Hippocampal formation (tissue), 2 donors: ENCODE results near the gene GEMIN8.
A peak's percentile ranks its signal among the peaks of the same experiment; 100 is the strongest.

Experiments used
- DNase-seq, 2 donors: peaks; one replicate each; lab custom pipeline; 2025; lab: John Stamatoyannopoulos, UW

The GEMIN8 gene

DNA sequence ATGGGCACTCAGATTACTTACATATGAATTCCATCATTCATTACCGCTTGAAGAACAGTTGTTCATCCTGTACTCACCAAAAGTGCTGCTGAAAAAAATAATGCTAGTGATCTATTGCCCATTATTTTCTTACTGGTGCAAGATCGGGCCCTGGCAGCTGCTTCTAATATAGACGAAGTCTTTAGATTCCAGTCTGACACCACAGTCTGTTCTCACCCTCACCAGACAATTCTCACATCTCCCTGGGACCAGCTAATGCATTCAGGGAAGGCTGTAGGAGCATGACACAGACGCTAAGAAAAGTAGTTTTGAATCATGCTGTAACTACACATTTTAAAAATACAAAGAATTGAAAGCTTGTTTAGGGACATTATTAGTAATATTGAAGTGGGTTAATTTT, 13.8 kb downstream of the GEMIN8 start:
- no peak for DNase-seq

DNA sequence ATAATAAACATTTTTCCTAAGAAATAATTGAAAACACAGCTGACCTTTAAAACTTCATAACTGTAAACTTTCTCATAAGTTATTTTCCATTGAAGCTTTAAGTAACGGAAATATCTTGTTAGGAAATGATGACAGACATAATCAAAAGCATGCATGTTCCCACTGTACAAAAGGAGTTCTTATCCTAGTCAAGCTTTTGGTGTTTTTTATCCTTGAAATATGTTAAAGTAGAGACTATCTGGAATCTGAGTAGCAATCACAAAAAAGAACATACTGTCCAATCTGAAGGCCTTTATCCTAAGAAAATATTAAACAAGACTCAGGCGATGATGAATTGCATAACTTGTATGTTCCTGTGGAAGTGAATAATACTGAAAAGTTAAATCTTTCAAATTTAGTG, 14.4 kb downstream of the GEMIN8 start:
- DNase-seq, result no peak

DNA sequence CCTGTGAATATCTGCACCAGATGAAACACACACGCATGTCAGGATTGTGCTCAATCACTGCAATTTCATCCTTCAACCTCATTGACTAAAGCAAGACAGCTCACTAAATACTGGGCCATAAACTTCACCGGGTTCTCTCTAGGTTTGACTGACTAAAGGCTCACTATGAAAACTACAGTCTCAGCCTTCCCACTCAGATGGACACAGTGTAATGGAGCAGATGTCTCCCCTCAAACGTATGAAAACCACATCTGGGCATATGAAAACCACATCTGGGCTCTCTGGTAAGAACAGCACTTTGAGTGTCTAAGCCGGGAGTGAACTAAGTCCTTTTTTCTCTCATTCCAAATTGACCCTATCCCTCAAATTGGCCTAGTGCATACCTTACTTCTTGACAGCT, 15.2 kb downstream of the GEMIN8 start:
- DNase-seq, result no peak

DNA sequence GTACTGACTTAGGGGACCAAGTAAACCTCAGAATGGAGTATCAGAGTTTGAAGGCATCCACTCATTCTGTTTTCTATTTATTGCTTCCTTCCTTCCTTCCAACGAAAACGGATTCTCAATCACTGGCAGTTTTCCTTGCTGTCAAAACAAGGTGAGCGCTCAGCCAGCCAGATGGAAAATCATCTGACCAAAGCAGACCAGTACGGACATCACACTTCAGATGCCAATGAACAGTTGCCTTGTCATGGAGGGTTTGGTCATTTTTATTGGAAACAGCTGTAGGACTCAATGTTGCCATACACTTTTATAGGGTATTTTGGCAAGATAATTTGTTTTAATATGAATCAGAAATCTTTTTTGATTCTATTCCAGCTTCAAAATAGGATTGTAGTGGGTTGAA, 16.6 kb downstream of the GEMIN8 start:
- no peak for DNase-seq

DNA sequence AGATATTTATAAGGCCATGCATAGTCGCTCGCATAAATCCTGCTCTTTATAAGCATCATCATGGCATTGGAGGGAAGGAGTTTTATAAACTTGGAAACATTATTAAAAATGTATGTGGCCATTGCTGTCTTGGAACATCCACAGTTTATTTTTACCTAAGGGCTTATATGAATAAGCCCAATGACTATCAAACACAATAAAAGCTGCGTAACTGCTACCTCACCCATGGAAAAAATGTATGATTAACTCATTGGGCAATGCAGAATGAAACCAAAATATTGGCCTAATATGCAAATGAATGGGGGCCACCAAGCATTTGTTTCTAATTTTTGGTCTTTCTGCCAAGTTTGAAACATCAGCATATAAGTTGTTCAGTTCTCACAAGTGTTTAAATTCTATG, 19.1 kb downstream of the GEMIN8 start:
- no peak for DNase-seq

DNA sequence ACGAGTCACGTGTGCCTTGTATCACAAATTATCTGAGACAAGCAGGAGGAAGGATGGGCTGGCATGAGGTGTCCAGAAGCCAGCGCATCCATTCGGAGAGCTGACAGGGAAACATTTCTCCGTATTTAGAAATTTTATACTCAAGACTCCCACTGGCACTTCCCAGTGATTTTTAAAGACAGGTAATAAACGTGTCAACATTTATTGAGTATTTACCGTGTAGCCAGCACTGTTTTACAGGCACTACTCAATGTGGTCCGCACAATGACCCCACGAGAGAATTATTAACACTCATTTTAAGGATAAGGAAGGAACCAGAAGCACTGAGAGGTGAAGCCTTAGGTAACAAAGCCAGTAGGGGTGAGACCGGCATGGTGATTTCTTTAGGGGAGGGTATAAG, 23.2 kb downstream of the GEMIN8 start:
- no peak for DNase-seq

DNA sequence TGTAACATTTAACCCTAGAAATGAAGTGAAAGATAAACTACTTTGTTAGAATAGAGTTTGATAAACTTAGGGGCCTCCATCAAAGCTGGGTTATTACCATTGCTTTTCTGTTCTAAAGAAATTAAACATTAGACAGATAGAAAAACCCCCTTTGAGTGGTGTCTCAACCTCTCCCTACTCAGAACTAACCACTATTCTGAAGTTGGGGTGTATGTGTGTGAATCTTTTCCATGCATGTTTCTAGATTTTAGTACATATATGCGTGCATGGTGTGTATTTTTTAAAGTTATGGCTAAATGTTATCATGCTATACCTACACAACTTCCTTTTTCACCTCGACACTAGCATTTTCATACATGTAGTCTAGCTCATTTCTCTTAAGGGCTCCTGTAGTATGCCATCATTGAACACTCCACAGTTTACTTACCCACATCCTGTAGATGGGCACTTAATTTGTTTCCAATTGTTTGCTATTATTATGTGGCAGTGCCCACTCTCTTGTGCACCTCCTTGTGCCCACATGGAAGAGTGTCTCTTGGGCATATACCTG, 25.7 kb downstream of the GEMIN8 start:
- DNase-seq, result no peak

DNA sequence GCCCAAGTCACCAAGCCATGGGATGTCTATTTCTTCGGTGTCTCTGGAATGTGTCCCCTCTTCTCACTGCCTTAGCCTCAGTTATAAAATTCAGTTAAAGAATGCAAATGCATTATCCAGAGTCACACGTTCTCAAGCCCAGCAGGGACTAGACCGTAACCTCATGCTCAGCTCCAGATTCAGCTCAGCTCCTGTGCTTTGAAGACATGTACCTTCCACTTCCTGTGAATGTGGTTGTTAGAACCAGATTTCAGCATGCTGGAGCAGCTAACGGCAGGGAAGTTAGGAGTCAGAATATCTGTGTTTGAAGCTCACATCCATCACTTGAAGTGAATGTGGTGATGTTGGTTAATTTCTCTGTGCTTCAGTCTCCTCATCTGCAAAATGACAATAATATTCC, 26.7 kb downstream of the GEMIN8 start:
- no peak for DNase-seq

DNA sequence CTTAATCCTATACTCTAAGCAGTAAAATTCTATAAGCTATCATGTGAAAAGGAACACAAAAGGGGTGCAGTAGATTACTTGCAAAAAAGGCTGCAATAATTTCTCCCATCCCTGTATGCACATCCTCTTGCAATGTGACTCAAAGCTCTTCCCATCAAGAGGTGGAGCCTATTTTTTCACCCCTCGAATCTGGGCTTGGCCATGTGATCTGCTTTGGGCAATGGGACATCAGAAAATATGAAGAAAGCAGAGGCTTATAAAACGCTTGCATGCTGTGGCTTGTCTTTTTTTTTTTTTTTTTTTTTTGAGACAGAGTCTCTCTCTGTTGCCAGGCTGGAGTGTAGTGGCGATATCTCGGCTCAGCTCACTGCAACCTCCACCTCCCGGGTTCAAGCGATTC, 33.0 kb downstream of the GEMIN8 start:
- peak in 1 of 2 donors; percentile 46 for DNase-seq

DNA sequence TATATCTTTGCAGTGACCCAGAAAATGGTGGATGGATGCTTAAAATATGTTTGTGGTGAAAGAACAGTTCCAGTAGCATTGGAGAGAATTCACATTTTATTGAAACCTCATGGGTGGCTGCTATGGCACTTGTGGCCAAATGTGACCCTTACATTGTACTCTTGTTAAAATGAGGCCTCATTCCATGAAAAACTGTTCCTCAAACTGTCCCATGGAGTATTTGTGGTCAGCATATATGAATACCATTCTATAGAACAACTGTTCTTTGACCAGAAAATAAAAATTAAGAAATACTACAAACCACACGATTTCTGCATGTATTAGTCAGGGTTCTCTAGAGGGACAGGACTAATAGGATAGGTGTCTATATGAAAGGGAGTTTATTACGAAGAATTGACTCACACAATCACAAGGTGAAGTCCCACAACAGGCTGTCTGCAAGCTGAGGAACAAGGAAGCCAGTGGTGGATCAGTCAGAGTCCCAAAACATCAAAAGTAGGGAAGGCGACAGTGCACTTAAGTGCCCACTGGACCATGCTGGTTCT, 35.1 kb downstream of the GEMIN8 start:
- DNase-seq, result no peak

DNA sequence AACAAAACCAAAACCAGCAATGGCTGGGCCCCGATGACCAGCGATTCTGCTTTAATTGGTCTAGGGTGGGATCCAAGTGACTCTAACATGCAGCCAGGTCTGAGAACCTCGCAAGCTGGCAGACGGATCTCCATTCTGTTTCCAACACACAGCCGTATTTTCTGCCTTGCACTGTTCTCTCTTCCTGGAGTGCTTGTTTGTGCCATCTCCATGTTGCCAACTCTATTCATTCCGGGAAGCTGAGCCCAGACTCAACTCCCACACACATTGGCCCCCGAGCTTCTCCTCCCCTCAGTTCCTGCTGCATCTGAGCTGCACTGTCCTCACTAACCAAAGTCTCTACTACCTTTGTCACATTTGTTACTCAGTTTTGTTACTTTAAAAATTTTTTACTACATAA, 35.6 kb downstream of the GEMIN8 start:
- peak; percentile 63 to 79 for DNase-seq

DNA sequence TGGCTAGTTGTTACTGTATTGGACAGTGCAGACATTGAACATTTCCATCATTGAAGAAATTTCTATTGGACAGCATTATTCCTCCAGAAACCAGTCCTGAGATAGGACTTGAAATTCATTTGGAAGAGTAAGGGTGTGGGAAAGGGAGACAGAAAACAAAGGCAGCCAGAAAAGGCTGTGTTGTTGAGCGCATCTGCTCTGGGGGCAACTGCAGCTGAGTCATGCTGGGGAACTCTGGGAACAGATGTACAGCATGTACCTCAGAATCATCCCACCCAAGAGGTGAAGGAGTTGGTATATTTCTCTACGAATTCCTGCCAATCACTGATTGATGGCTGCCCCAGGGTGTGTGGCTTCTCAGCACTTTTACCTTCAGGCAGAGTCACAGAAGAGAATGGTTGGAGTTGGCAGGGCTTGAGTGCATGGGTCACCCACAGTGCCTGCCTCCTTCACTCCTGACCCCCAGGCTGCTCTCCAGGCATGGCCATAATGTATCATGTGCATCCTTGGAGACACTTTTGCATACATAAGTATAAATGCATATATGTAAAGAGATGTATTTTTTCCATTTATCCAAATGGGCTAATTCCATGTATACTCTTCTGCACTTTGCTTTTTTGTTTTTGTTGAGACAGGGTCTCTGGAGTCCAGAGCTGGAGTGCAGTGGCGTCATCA, 39.4 kb downstream of the GEMIN8 start:
- DNase-seq, result peak in 1 of 2 donors; percentile 3

DNA sequence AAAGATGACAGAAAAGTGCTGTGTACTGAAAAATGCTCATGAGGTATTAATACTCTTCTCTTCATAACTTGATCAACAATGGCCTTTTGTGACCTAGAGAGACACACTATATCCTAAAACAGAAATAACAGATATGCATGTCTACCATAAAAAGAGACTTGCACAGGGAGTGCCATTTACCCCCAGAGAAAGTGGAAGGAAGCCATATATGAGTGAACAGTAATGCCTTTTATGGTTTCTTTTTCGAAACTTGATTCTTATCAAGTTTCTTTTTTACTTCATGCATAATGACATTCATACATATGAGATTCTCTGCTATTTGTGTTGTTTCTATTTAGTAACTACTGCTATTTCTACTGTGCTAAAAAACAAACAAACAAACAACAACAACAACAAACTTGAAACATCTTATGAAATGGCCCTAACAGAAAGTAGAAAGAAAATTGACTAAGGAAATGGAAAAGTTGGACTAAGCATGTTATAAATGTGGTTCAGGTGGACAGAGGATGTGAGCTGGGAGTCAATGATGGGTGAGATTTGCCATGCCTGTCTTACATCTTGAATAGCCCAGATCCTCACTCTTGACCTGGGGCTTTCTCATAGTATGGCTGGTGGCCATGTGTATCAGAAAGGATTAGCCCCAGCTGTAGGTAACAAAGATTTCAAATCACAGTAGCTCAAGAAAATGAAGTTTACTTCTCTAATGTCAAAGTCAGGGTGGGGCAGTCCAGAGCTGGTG, 43.8 kb downstream of the GEMIN8 start:
- DNase-seq, result no peak

DNA sequence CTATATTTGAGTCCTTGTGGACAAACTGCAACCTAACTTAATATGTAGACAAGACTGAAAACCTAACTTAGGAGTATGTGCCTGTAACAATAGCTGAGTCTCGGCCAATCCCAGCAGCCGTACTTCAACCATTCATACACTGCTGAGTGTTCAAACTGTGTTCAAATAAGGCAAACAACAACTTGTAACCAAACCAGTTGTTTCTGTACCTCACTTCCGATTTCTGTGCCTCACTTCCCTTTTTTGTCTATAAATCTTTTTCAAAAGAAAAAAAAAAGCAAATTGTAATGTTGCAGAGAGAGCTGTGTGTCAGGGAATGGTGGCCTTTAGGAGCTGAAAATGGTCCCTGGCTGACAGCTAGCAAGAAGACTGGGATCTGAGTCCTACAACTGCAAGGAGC, 46.0 kb downstream of the GEMIN8 start:
- no peak for DNase-seq

DNA sequence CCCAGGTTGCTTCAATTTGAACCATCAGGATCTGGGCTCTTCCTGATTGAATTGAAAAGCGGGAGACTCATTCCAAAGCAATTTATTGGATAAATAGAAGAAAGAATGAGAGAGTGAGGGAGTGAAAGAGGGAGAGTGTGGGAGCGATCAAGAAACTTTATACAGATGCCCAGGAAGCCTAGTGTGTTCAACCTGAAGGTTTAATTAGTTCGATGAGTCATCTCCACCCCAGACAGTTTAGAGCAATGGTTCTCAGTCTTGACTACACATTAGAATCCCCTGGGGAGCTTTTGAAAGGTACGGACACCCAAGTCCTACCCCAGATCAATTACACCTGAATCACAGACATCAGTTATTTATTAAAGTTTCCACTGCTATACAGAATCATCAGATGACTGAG, 61.5 kb downstream of the GEMIN8 start:
- no peak for DNase-seq

DNA sequence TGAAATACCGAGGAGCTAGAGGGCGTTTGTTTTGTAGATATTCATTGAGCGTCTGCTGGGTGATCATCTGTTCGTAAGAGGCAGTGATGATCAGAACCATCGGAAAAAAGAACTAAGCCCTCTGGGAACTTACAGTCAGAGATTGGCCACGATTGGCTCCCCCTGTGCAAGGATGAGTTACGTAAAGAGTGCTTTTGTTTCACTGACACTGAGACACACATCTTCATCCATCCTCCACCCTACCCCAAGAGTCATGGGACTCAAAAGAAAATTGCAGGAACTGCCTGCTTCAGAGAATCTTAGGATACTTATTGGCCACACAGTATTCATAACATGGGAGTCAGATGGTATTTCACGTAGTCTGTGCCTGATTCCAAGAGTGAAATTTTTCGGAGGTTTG, 62.1 kb downstream of the GEMIN8 start:
- no peak for DNase-seq

DNA sequence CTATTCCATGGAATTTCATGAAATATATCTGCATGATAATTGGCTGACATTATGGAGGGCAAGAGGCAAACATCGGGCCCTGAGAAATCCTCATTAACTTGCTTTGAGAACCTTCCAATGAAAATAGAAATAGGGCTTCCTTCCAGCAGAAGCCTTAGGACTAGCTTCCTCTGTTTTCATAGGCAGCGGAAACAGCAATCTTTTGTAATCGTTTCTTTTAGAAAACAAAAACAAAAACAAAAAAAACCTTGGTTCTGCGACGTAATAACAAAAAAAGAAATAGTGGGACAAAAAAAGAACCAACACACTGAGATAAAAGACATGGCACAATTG, 62.9 kb downstream of the GEMIN8 start:
- no peak for DNase-seq

DNA sequence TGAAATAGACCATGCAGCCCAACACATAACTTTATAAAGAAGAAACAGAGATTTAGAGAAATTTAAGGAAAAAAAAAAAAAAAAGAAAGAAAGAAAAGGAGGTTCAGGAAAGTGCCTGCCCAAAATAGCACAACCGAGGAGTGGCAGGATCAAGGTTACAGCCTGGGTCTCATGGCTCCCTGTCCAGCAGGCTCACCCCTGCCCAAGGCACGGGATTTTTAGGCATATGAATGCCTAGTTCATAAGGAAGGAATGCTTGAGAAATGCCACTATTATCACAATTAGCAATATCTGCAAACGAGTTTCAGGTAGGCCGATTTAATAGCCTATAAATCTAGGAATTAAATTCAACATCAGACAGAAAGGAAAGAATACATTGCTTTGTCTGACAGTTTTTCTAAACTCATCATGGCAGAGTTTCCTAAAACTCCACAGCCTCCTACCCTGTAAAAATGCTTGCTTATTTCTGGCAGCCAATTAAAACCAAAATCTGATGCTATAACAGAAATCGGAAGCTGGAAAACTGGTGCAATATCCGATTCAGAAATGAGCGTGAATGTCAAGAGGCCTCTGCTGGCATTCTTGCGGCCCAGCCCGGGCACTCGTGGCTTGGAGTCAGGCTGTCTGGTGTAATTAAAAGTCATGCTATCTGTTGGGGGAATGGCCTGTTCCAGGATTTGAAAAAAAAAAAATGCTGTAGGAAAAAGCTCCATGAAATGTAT, 63.5 kb downstream of the GEMIN8 start:
- DNase-seq, result peak in 1 of 2 donors; percentile 8

DNA sequence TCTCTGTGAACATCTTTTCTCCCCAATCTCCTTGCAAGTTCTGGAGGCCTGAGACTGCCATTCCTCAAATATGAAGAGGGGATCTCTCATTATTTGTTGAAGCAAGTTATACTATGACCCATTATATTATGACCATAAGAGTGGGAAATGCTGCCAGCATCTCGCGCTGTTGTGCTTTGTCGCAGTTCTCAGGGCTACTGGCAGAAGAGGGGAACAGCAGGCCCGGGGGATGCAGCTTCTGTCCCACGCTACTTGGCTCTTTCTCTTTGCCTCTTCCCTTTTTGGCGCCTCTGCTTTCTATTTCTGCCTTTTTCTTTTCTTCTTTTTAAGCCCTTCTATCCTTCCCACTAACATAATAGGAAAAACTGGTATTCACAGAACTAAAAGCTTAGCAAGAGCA, 64.2 kb downstream of the GEMIN8 start:
- DNase-seq, result peak in 1 of 2 donors; percentile 51

DNA sequence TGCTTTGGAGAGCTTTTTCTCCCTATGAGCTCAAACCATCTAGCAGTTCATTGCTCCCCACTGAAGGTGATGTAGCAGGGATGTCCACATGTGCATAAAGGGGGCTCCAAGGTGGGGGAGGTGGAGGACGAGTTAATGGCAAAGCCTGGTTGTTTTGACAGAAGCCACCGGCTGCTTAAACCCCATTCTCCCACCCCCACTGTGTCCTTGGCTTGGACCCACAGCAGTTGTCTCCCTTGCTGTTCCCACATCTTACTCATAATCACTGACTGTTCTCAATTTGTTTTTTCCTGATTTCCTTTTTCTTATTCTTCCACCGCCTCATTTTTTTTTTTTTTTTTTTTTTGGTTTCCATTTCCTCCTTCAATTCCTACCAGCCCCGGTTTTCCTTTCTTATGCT, 72.7 kb downstream of the GEMIN8 start:
- no peak for DNase-seq
